Daoy (cell line): ENCODE results near the gene NTN4. TPM values are rescaled to one million over a fixed set of nuclear protein-coding genes. Genes with fewer than 3 reads are reported as not detected.
"Not testable (repeated sequence)": the region's sequence is repeated elsewhere in the genome, so short reads cannot be mapped to it uniquely, and the experiment has no call there.

Experiments used
- DNase-seq: peaks from one replicate; pipeline ENCODE4 v3.0.0-alpha.2; 2015; ENCODE audit warnings: low read depth
- total RNA-seq: library from RNA; depleted of rRNA; stranded (reverse); fragments of >200 nt; shearing (Covaris generic); gene quantifications from 2 replicates; pipeline ENCODE4 v1.2.3, GENCODE V29; 2014

The NTN4 gene
- total RNA-seq, 1 experiment from 2014 or later: 41.3 TPM

GRCh38 chr12:95755261-95755865, 35.2 kb downstream of the NTN4 start:
- DNase-seq: no peak

- DNase-seq: not testable (repeated sequence)
Observed at GRCh38 chr12:95746062-95746461, 44.5 kb downstream of the NTN4 start.

- no peak for DNase-seq
Observed at GRCh38 chr12:95742586-95742985, 48.0 kb downstream of the NTN4 start.

- DNase-seq: no peak
Observed at GRCh38 chr12:95741635-95742034, 48.9 kb downstream of the NTN4 start.

GRCh38 chr12:95740751-95741150, 49.8 kb downstream of the NTN4 start:
- DNase-seq: no peak

- DNase-seq: no peak
Observed at GRCh38 chr12:95739561-95740313, 50.8 kb downstream of the NTN4 start.

- no peak for DNase-seq
Observed at GRCh38 chr12:95738024-95738611, 52.4 kb downstream of the NTN4 start.

GRCh38 chr12:95736631-95737030, 53.9 kb downstream of the NTN4 start:
- DNase-seq: no peak

- DNase-seq: not testable (repeated sequence)
Observed at GRCh38 chr12:95735728-95736127, 54.8 kb downstream of the NTN4 start.

GRCh38 chr12:95733141-95733825, 57.3 kb downstream of the NTN4 start:
- DNase-seq: peak; percentile 91

GRCh38 chr12:95731519-95731958, 59.0 kb downstream of the NTN4 start:
- DNase-seq: no peak

GRCh38 chr12:95730457-95730856, 60.1 kb downstream of the NTN4 start:
- no peak for DNase-seq

- no peak for DNase-seq
Observed at GRCh38 chr12:95726903-95727302, 63.7 kb downstream of the NTN4 start.

GRCh38 chr12:95724767-95725166, 65.8 kb downstream of the NTN4 start:
- DNase-seq: no peak

GRCh38 chr12:95723693-95724384, 66.7 kb downstream of the NTN4 start:
- no peak for DNase-seq

- DNase-seq: no peak
Observed at GRCh38 chr12:95721320-95721719, 69.2 kb downstream of the NTN4 start.

GRCh38 chr12:95720146-95720545, 70.4 kb downstream of the NTN4 start:
- DNase-seq: no peak

GRCh38 chr12:95718772-95719171, 71.8 kb downstream of the NTN4 start:
- no peak for DNase-seq

- no peak for DNase-seq
Observed at GRCh38 chr12:95718006-95718431, 72.5 kb downstream of the NTN4 start.

GRCh38 chr12:95717316-95717928, 73.1 kb downstream of the NTN4 start:
- no peak for DNase-seq

- DNase-seq: no peak
Observed at GRCh38 chr12:95715177-95715576, 75.4 kb downstream of the NTN4 start.
